CD14-positive monocyte (primary cell): ENCODE data around the gene PLXNA2. TPM values are rescaled to one million over a fixed set of nuclear protein-coding genes. Genes with fewer than 3 reads are reported as not detected.

Experiments used
- DNase-seq, 3 donors: peaks; one replicate each; pipeline ENCODE4 v3.0.0-alpha.2; 2011 to 2022
- H2AFZ ChIP-seq: 2 replicates; pipeline ENCODE4 v1.6.0; 2012; ENCODE audit warnings: mild to moderate bottlenecking, low read depth, low read length, inconsistent platforms; ENCODE audit not compliant: insufficient read depth, poor library complexity, severe bottlenecking
- H3K27ac ChIP-seq, 2 donors: 1 replicate in 1 of 2; 2 replicates in 1 of 2; pipeline ENCODE4 v1.5.1; 2012 to 2013; ENCODE audit warnings: low read length in 2 of 2, control low read depth in 1 of 2, inconsistent platforms in 1 of 2, low read depth in 1 of 2, mild to moderate bottlenecking in 1 of 2
- H3K27me3 ChIP-seq, 2 donors: one replicate each; pipeline versions ENCODE4 v1.6.0 to v1.6.1; 2011 to 2013; ENCODE audit warnings: low read length in 2 of 2; ENCODE audit not compliant: control insufficient read depth in 2 of 2, insufficient read depth in 2 of 2
- H3K36me3 ChIP-seq, 2 donors: replicated peaks in 1 of 2; 1 replicate in 1 of 2; 2 replicates in 1 of 2; pipeline versions ENCODE4 v1.5.1 to v1.6.1; 2012 to 2013; ENCODE audit warnings: low read length in 2 of 2, control low read depth in 1 of 2, inconsistent platforms in 1 of 2, mild to moderate bottlenecking in 1 of 2; ENCODE audit not compliant: insufficient read depth in 2 of 2, control insufficient read depth in 1 of 2
- H3K4me1 ChIP-seq, 2 donors: 1 replicate in 1 of 2; 2 replicates in 1 of 2; pipeline versions ENCODE4 v1.5.1 to v1.6.1; 2012 to 2013; ENCODE audit warnings: low read length in 2 of 2, control low read depth in 1 of 2, inconsistent platforms in 1 of 2, mild to moderate bottlenecking in 1 of 2, moderate library complexity in 1 of 2; ENCODE audit not compliant: insufficient read depth in 2 of 2, control insufficient read depth in 1 of 2
- H3K4me2 ChIP-seq: replicated peaks from 2 replicates; pipeline ENCODE3; 2012; ENCODE audit warnings: low read length, moderate library complexity, mild to moderate bottlenecking; ENCODE audit not compliant: poor library complexity, severe bottlenecking; ENCODE audit errors: extremely low read depth
- H3K4me3 ChIP-seq, 3 experiments: fragments of 200-600 bp in 1 of 3; sonication (generic) in 1 of 3; replicated peaks in 1 of 3; 1 replicate in 2 of 3; 2 replicates in 1 of 3; pipeline ENCODE4 v1.5.1; 2011 to 2013; ENCODE audit warnings: low read length in 3 of 3, mild to moderate bottlenecking in 3 of 3, control low read depth in 2 of 3, low read depth in 2 of 3, inconsistent platforms in 1 of 3, moderate library complexity in 1 of 3
- H3K79me2 ChIP-seq: 2 replicates; pipeline ENCODE4 v1.6.0; 2012; ENCODE audit warnings: mild to moderate bottlenecking, control low read depth, inconsistent platforms, low read length, moderate library complexity; ENCODE audit not compliant: insufficient read depth
- H3K9ac ChIP-seq: 2 replicates; pipeline ENCODE4 v1.6.0; 2017; ENCODE audit warnings: low read length, mild to moderate bottlenecking; ENCODE audit not compliant: insufficient read depth, poor library complexity, severe bottlenecking
- H3K9me3 ChIP-seq, 2 donors: replicated peaks in 1 of 2; 1 replicate in 1 of 2; 2 replicates in 1 of 2; pipeline versions ENCODE4 v1.5.1 to v1.6.1; 2012 to 2013; ENCODE audit warnings: low read length in 2 of 2, control low read depth in 1 of 2; ENCODE audit not compliant: control insufficient read depth in 1 of 2, insufficient read depth in 1 of 2
- H4K20me1 ChIP-seq: 2 replicates; pipeline ENCODE4 v1.6.0; 2012; ENCODE audit warnings: mild to moderate bottlenecking, low read length, control low read depth, moderate library complexity; ENCODE audit not compliant: insufficient read depth
- H3K27ac Mint-ChIP-seq, 7 donors: one replicate each; pipeline ENCODE4 v1.8.0; 2020; ENCODE audit warnings: mild to moderate bottlenecking in 7 of 7, mixed read lengths in 7 of 7, moderate library complexity in 6 of 7, inconsistent platforms in 2 of 7
- H3K27me3 Mint-ChIP-seq, 3 donors: one replicate each; pipeline ENCODE4 v1.8.0; 2021 to 2022; ENCODE audit warnings: low read depth in 3 of 3, mild to moderate bottlenecking in 3 of 3, mixed read lengths in 3 of 3, moderate library complexity in 3 of 3, inconsistent platforms in 1 of 3
- H3K36me3 Mint-ChIP-seq, 2 donors: one replicate each; pipeline ENCODE4 v1.8.0; 2020; ENCODE audit warnings: mixed read lengths in 2 of 2, inconsistent platforms in 1 of 2, mild to moderate bottlenecking in 1 of 2
- H3K4me1 Mint-ChIP-seq: one replicate; pipeline ENCODE4 v1.8.0; 2020; ENCODE audit warnings: mild to moderate bottlenecking, mixed read lengths
- H3K4me3 Mint-ChIP-seq, 2 donors: one replicate each; pipeline ENCODE4 v1.8.0; 2020; ENCODE audit warnings: mild to moderate bottlenecking in 2 of 2, mixed read lengths in 2 of 2, moderate library complexity in 1 of 2
- H3K9me3 Mint-ChIP-seq, 7 donors: one replicate each; pipeline ENCODE4 v1.8.0; 2020 to 2022; ENCODE audit warnings: mixed read lengths in 7 of 7, mild to moderate bottlenecking in 6 of 7, moderate library complexity in 6 of 7, inconsistent platforms in 2 of 7
- WGBS: methylation state at CpG from one replicate; pipeline ENCODE4 v1.1.5; 2013; ENCODE audit warnings: missing lambda C conversion rate; ENCODE audit not compliant: insufficient coverage; 5-methylcytosine and 5-hydroxymethylcytosine counted together
- intact Hi-C, 2 donors: fragments of 100-400 bp; cut with micrococcal nuclease; formaldehyde crosslinking; loops; one replicate each; pipeline versions ENCODE4 v1.15.0 to v1.15.1; 2023
- polyA plus RNA-seq, 3 donors: library from polyadenylated mRNA; depleted of rRNA in 1 of 3; unstranded in 2 of 3; stranded (reverse) in 1 of 3; fragments of 300-500 nt in 2 of 3; fragments of >200 nt in 1 of 3; fragmentation: Illumina TruSeq in 2 of 3; gene quantifications; 1 replicate in 2 of 3; 2 replicates in 1 of 3; pipeline ENCODE4 v1.2.3, GENCODE V29; 2012 to 2021
- TF ChIP-seq, protein P1 (sequence below): fragments of 200-600 bp; IDR thresholded peaks from one replicate; pipeline ENCODE4 v1.8.0; 2022; ENCODE audit warnings: antibody characterized with exemption, mild to moderate bottlenecking

PLXNA2 gene
- polyA plus RNA-seq, 3 donors, result 0.75 to 2.1 (median 1.1) TPM

DNA sequence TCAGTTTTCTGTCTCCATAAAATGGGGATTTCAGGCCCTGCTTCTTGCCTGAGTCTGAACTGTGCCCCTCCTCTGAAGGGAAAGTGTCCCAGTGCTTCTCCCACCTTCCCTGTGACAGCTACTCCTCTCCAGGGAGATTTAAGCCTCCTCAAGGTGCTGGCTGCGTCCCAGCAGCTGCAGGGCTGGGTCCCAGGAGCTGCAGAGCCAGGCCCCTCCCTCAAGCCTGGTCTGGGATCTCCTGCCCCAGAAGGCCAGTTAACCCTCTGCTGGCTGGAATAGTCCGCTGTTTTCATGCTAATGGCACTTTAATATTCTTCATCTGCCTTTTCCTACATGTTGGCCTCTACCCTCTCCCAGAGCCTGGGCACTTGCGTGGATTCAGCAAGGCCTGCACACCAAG is 99.0 kb downstream of the PLXNA2 start:
- intact Hi-C loops, result no loop called here
- no peak overlapping the region for H3K4me2 ChIP-seq
- Mint-ChIP-seq H3K4me1 (no peaks in the 10 kb centered on the region), H3K27ac (no peak overlapping the region), H3K27me3 (peaks cover 2 to 3% (median 3%) of the 10 kb centered on the region in 3 donors), H3K4me3 (no peak overlapping the region), H3K9me3 (no peaks in the 10 kb centered on the region), H3K36me3 (no peaks in the 10 kb centered on the region)
- no peaks in the 10 kb centered on the region for H4K20me1 ChIP-seq
- H3K4me1 ChIP-seq, result no peaks in the 10 kb centered on the region
- 100% methylated on average over 1 of the region's 3 CpGs for WGBS
- H2AFZ ChIP-seq, result no peak overlapping the region
- H3K27ac ChIP-seq, result no peak overlapping the region
- H3K9me3 ChIP-seq, result no peaks in the 10 kb centered on the region
- no peaks in the 10 kb centered on the region for H3K36me3 ChIP-seq
- no peaks in the 10 kb centered on the region for H3K79me2 ChIP-seq
- no peak overlapping the region for H3K4me3 ChIP-seq
- no peaks in the 10 kb centered on the region for H3K27me3 ChIP-seq
- no peak overlapping the region for H3K9ac ChIP-seq
- TF ChIP-seq, protein P1, sequence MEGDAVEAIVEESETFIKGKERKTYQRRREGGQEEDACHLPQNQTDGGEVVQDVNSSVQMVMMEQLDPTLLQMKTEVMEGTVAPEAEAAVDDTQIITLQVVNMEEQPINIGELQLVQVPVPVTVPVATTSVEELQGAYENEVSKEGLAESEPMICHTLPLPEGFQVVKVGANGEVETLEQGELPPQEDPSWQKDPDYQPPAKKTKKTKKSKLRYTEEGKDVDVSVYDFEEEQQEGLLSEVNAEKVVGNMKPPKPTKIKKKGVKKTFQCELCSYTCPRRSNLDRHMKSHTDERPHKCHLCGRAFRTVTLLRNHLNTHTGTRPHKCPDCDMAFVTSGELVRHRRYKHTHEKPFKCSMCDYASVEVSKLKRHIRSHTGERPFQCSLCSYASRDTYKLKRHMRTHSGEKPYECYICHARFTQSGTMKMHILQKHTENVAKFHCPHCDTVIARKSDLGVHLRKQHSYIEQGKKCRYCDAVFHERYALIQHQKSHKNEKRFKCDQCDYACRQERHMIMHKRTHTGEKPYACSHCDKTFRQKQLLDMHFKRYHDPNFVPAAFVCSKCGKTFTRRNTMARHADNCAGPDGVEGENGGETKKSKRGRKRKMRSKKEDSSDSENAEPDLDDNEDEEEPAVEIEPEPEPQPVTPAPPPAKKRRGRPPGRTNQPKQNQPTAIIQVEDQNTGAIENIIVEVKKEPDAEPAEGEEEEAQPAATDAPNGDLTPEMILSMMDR, result no peak
- DNase-seq, result no peak

DNA sequence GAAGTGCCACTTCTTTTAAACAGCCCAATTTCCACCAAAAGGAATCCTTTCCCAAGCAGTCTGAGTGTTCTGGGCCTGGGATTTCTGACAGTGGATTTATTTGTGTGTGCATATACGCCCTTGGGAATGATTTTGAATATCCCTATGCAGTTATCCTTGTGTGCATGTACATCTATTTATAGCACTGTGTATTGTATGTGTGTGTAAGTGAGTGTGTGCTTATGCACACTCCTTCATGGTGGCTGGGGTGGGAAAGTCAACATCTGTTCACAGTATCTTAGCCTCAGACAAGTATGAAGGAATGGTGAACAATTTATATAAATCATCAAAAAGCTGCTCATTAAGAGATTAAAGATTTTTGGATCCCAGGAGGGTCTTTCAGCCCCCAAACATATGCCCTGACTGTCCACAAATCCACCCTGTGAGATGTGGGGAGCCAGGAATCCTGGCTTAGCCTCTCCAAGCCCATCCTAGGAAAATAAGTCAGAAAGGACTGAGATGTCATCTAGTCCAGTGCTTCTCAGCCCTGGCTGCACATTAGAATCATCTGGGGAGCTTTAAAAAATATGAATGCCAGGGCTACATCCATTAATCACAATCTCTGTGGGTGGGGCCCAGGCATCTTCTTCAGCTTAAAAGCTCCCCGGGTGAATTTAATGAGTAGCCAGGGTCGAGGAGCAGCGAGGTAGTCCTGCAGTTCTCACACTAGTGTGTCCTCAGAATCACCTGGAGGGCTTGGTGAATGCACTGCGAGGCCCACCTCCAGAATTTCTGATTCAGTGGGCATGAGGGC is 101.4 kb downstream of the PLXNA2 start:
- Histone ChIP-seq H2AFZ (no peak overlapping the region), H3K79me2 (no peaks in the 10 kb centered on the region), H3K27ac (no peak overlapping the region), H3K4me2 (no peak overlapping the region), H4K20me1 (no peaks in the 10 kb centered on the region), H3K9me3 (no peaks in the 10 kb centered on the region), H3K4me3 (no peak overlapping the region), H3K27me3 (no peaks in the 10 kb centered on the region), H3K9ac (no peak overlapping the region), H3K36me3 (no peaks in the 10 kb centered on the region), H3K4me1 (no peaks in the 10 kb centered on the region)
- Mint-ChIP-seq H3K4me1 (no peaks in the 10 kb centered on the region), H3K4me3 (no peak overlapping the region), H3K27me3 (peaks cover 1 to 3% (median 3%) of the 10 kb centered on the region in 3 donors), H3K36me3 (no peaks in the 10 kb centered on the region), H3K27ac (no peak overlapping the region), H3K9me3 (no peaks in the 10 kb centered on the region)
- TF ChIP-seq, protein P1, result no peak
- DNase-seq, result no peak
- intact Hi-C loops, result no loop called here
- no CpG with 5 or more reads among the region's 5 CpGs for WGBS
